Head of caudate nucleus (tissue), 42 donors: ENCODE measurements around the gene FAM47C.

Experiments
- DNase-seq, 42 donors: peaks; one replicate each; pipeline versions ENCODE4 v3.0.0 to v3.0.0-alpha.2; 2020 to 2021; ENCODE audit warnings: mixed read lengths in 7 of 42
- intact Hi-C: fragments of 100-400 bp; cut with DNase I; formaldehyde crosslinking; loops from one replicate; pipeline ENCODE4 v1.15.0; 2022

The FAM47C gene

GRCh38 chrX:37060999-37061398 lies 52.8 kb downstream of the FAM47C start:
- intact Hi-C loops: no loop called here
- peak in 14 of 42 donors; percentile 1 to 45 (median 18) for DNase-seq
